Right lobe of liver (tissue), 4 donors: ENCODE measurements around the gene RRAS2.

ENCODE experiments used
- CTCF ChIP-seq, 4 donors: fragments of 200-600 bp in 3 of 4; fragments of 450-650 bp in 1 of 4; IDR thresholded peaks; one replicate each; pipeline versions ENCODE4 v1.5.1 to v1.8.0; 2016 to 2022; ENCODE audit warnings: antibody characterized with exemption in 4 of 4, mild to moderate bottlenecking in 2 of 4
- POLR2A ChIP-seq: fragments of 450-650 bp; IDR thresholded peaks from one replicate; pipeline ENCODE4 v1.6.1; 2017; ENCODE audit warnings: antibody characterized with exemption, mild to moderate bottlenecking
- donor health status: DM: no; HTN: no; CAD: no.
- donor health status: DM: no; HTN: no; CAD: no.
- donor health status: DM: no; HTN: yes; CAD: no.

- TF ChIP-seq POLR2A (no peak), CTCF (IDR thresholded peaks at IDR 0.05) (no peak)
These were observed 11.5 kb downstream of the RRAS2 start for GRCh38 chr11:14347494-14347893.
